Upper lobe of right lung (tissue), 1 donor: ENCODE results near the gene ACTL8. TPM values are rescaled to one million over a fixed set of nuclear protein-coding genes. Genes with fewer than 3 reads are reported as not detected.

Source experiments
- ATAC-seq: fragments of 200-7000 bp; cut with Tn5 transposase; one replicate; pipeline ENCODE4 v1.9.1; 2020; ENCODE audit warnings: mild to moderate bottlenecking, moderate library complexity
- DNase-seq: peaks from one replicate; pipeline ENCODE4 v3.0.0-alpha.2; 2020
- H3K27ac ChIP-seq: fragments of 200-600 bp; one replicate; pipeline ENCODE4 v1.8.0; 2022
- H3K27me3 ChIP-seq: fragments of 200-600 bp; one replicate; pipeline ENCODE4 v1.8.0; 2022; ENCODE audit warnings: mild to moderate bottlenecking
- H3K36me3 ChIP-seq: fragments of 200-600 bp; one replicate; pipeline ENCODE4 v1.8.0; 2022
- H3K4me1 ChIP-seq: fragments of 200-600 bp; one replicate; pipeline ENCODE4 v1.8.0; 2022
- H3K4me3 ChIP-seq: fragments of 200-600 bp; one replicate; pipeline ENCODE4 v1.8.0; 2022; ENCODE audit warnings: mild to moderate bottlenecking
- H3K9me3 ChIP-seq: fragments of 200-600 bp; one replicate; pipeline ENCODE4 v1.8.0; 2022
- CTCF ChIP-seq: fragments of 200-600 bp; IDR thresholded peaks from one replicate; pipeline ENCODE4 v1.8.0; 2022; ENCODE audit warnings: antibody characterized with exemption
- intact Hi-C: fragments of 100-400 bp; cut with DNase I; formaldehyde crosslinking; loops from one replicate; pipeline ENCODE4 v1.11.0; 2022
- long read RNA-seq: library from polyadenylated mRNA; unstranded; transcript quantifications from one replicate; pipeline ENCODE4 v2.0.0, GENCODE V29; 2021
- total RNA-seq: library from RNA; stranded (reverse); fragmentation: NEBNext Ultra II Directional; extraction: Animal tissue kit (Norgen Biotek cat#: 25700); gene quantifications from one replicate; pipeline ENCODE4 v1.2.1, GENCODE V29; 2021
- donor health status: DM: no; HTN: yes; CAD: no; lungs with severe emphysema.

The ACTL8 gene, protein sequence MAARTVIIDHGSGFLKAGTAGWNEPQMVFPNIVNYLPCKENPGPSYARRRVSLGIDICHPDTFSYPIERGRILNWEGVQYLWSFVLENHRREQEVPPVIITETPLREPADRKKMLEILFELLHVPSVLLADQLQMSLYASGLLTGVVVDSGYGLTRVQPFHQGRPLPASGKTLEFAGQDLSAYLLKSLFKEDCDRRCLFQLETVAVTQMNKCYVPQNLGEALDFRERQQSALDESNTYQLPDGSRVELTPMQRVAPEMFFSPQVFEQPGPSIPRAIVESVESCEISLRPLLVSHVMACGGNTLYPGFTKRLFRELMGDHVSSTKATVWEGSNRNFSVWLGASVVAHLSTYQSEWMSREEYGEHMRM
- total RNA-seq: not detected
- long read RNA-seq: 0 reads

DNA sequence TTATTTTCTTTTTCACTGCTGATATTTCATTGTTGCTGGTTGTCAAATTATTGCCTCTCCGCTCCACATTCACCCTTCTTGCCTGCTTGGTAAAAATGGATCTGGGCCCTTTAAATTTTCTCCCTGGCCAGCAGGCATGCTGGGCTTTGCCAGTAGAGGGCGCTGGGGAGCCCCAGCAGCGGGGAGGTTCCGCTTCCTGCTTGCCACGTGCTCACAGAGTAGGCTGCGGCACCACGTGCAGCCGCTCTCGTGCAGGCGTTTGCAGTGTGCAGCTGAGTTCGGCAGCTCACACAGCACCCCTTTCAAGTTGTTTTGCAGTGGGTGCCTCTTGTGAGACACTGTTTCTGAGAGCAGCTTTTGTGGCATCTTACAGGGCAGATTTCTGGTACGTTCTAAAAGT is at the start of gene ACTL8:
Gene ACTL8 (plus strand): TSS at position 214 of the 400 bp plus-strand sequence. CDS start 67,676 bp downstream, outside the sequence.
- ATAC-seq (no peak), DNase-seq (no peak)
- intact Hi-C loops: no loop called here
- no peak within 1 kb of the TSS for H3K4me3 ChIP-seq
- peaks cover 35% of the 10 kb centered on the region for H3K9me3 ChIP-seq
- no peaks in the 10 kb centered on the region for H3K36me3 ChIP-seq
- no peaks in the 10 kb centered on the region for H3K4me1 ChIP-seq
- H3K27ac ChIP-seq: no peak within 1 kb of the TSS
- peak; percentile 12 for TF ChIP-seq CTCF
- no peaks in the 10 kb centered on the region for H3K27me3 ChIP-seq

DNA sequence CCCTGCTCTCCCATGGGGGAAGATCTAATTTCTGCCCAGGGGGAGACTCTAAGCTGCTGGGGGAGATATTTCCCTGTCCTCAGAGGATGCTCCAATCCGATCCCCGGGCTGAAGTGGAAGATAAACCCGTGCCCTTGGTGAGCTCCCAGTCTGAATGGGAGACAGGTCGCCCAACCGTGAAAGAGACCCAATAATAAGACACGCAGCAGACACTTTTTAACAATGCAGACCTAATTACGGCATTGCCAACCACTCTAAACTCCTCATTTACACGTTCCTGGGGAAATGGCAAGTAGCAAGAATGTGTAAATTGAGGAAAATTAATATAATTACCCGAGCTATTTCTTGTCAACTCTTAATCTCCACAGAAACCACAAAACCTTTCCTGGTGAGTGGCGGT is 48.7 kb upstream of the ACTL8 start:
- H3K27ac ChIP-seq: no peak overlapping the region
- no peaks in the 10 kb centered on the region for H3K4me1 ChIP-seq
- no peaks in the 10 kb centered on the region for H3K9me3 ChIP-seq
- H3K36me3 ChIP-seq: no peaks in the 10 kb centered on the region
- no peak for TF ChIP-seq CTCF
- ATAC-seq (no peak), DNase-seq (no peak)
- no peak overlapping the region for H3K4me3 ChIP-seq
- no peaks in the 10 kb centered on the region for H3K27me3 ChIP-seq
- intact Hi-C loops: no loop called here

DNA sequence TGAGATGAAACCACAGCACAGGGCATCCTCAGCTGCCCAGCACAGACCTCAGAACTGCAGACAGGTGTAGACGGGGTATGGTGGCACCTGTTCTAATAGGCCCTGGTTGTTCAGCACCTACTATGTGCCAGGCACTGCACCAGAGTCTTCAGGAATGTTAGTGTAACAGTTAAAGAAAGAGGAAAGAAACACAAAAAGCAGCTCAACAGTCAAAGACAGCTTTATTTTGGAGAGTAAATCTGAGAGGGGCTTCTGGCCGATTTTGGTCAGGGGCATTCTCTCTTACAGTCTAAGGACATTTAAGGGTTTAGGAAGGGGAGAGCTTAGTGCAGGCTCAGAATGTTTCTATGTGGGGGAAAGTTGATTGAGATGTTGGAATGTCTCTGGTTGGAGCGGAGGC is 45.2 kb upstream of the ACTL8 start:
- Histone ChIP-seq H3K4me1 (no peaks in the 10 kb centered on the region), H3K9me3 (no peaks in the 10 kb centered on the region), H3K27me3 (no peaks in the 10 kb centered on the region), H3K4me3 (no peak overlapping the region), H3K27ac (no peak overlapping the region), H3K36me3 (no peaks in the 10 kb centered on the region)
- no peak for DNase-seq
- intact Hi-C loops: no loop called here
- no peak for ATAC-seq
- no peak for TF ChIP-seq CTCF

GRCh38 chr1:17710889-17711576 is 44.1 kb upstream of the ACTL8 start:
- intact Hi-C loops: no loop called here
- ATAC-seq (no peak), DNase-seq (no peak)
- no peaks in the 10 kb centered on the region for H3K4me1 ChIP-seq
- no peaks in the 10 kb centered on the region for H3K36me3 ChIP-seq
- no peak overlapping the region for H3K27ac ChIP-seq
- no peak overlapping the region for H3K4me3 ChIP-seq
- no peaks in the 10 kb centered on the region for H3K27me3 ChIP-seq
- H3K9me3 ChIP-seq: no peaks in the 10 kb centered on the region
- no peak for TF ChIP-seq CTCF

- H3K27ac ChIP-seq: no peak overlapping the region
- H3K4me3 ChIP-seq: no peak overlapping the region
- DNase-seq: no peak
- ATAC-seq: no peak
- H3K9me3 ChIP-seq: no peaks in the 10 kb centered on the region
- TF ChIP-seq CTCF: no peak
- H3K4me1 ChIP-seq: no peaks in the 10 kb centered on the region
- intact Hi-C loops: no loop called here
- H3K36me3 ChIP-seq: no peaks in the 10 kb centered on the region
- H3K27me3 ChIP-seq: no peaks in the 10 kb centered on the region
Observed at GRCh38 chr1:17711577-17711910, 43.6 kb upstream of the ACTL8 start.
